NCI-H446 treated with DMSO at 0.1 percent for 48 hours (cell line): ENCODE data around the gene TMEM191B.
"Not testable (repeated sequence)": the region's sequence is repeated elsewhere in the genome, so short reads cannot be mapped to it uniquely, and the experiment has no call there.

Source experiments
- DNase-seq: peaks from one replicate; lab custom pipeline; 2025; lab: John Stamatoyannopoulos, UW

Gene TMEM191B

DNA sequence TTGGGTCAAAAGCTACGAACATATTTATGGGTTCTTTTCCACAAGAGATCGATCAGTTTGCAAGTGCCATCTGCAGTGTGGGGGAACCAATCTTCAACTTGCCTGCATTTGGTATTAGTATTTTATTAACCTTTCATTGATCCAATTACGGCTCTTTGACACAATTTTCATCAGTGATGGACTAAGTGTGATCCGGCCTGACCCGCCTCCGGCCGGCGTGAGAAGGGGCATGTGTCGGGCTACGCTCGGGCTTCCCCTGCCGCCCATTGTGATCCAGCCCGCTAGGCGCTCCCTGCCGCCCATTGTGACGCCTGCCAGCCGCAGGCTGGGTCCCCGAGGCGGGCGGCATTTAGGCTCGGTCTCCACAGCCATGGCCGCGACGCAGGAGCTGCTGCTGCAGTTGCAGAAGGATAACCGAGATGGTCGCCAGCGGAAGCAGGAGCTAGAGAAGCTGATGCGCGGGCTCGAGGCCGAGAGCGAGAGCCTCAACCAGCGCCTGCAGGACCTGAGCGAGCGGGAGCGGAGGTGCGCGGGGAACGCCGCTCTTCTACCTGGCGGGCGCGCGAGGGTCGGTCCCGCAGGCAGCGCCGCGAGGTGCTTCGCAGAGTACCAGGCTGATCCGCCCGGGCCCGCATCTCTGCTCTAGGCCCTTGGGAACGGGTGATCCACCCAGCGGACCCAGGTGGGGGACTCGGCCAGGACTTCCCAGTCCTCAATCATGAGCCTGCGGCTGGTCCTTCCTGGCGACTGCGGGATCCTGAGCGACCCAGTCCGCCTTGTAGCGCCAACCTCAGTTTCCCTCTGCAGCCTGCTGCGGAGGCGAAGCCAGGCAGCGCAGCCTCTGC lies at the start of gene TMEM191B:
Gene TMEM191B (plus strand): TSS at position 51 of the 845 bp plus-strand sequence. CDS start 179 bp downstream, at position 230.
- not testable (repeated sequence) for DNase-seq

DNA sequence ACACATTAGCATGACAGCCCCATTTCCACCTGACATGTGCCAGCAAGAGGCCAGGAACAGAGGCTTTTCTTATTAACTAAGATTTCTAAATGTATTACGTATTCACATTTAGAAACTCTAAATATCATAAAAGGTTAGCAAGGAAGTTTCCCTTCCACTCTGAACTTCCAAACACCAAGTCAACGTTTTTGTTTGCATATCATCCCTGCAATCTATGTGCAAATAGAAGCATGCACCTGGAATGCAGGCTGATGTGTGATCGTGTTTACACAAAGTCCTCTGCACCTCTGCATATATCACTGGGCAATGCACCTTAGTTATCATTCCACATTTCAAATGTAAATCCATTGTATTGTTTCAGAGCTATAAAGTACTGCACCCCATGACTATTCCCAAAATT lies 31.4 kb upstream of the TMEM191B start:
- not testable (repeated sequence) for DNase-seq

DNA sequence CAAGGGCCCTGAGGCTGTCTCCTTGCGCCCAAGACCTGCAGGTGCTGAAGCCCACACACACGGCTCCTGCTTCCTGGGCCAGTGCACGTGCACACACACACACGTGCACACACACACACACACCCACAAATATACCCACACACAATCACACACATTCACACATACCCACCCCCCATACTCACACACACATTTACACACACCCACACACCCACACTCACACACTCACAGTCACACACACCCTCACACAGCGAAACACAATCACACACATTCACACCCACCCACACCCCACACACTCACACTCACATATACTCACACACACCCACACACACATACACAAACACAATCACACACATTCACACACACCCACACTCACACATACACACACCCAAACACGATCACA lies 16.3 kb upstream of the TMEM191B start:
- not testable (repeated sequence) for DNase-seq

DNA sequence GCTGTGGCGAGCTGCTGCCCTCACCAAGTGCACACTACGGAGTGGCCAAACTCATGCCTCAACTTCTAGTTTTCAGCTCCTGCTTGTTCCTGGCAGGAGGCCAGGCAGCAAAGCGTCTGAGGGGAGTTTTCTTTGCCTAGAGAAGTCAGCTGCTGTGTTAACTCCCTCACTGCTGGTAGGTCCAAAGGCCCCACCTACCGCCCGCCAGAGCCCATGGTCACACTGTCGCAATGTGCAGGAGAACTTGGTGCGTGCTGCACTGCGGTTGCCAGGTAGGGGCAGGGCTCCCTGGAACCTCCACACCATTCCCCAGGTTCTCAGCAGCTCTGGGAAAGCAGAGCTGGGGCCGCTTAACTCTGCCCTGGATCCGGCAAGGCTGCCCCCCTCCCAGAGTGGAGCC lies 15.2 kb upstream of the TMEM191B start:
- DNase-seq = not testable (repeated sequence)

DNA sequence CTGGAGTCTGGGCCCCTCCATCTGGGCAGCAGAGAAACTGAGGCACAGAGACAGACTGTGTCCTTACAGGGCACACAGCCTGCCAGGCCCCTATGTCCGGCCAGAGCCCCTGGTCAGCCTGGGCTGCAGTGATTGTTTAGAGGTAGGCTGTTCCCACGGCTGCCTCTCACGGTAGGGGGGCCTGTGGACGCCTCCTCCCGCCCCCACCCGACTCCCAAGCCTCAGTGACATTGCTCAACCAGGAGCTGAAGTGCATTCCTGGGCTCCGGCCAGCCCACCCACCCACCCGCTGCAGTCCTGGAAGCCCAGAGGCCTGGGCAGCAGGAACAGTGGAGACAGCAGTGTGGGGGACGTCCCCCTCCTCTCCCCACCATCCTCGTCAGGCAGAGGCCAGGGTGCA lies 14.1 kb upstream of the TMEM191B start:
- not testable (repeated sequence) for DNase-seq

DNA sequence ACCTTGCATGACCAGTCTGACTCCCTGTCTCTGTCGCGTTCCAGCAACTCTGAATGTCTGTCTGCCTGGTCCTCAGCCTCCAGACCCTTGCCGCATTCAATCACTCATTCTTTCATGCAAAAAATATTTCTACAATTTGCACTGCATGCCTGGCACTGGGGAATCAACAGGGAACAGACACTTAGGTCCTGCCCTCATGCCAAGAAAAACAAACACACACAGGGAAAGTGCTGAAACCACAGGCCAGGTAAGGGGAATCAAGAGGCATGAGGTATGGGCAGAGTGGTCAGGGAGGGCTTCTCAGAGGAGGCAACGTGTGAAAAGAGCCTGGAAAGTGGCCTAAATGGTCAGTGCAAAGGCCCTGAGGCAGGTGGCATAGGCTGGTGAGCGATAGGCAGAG lies 9.5 kb upstream of the TMEM191B start, which contains the start of gene GGTLC3:
Gene GGTLC3 (minus strand): TSS at position 101 of the 400 bp plus-strand sequence. CDS start 264 bp downstream, outside the sequence.
- DNase-seq = not testable (repeated sequence)

DNA sequence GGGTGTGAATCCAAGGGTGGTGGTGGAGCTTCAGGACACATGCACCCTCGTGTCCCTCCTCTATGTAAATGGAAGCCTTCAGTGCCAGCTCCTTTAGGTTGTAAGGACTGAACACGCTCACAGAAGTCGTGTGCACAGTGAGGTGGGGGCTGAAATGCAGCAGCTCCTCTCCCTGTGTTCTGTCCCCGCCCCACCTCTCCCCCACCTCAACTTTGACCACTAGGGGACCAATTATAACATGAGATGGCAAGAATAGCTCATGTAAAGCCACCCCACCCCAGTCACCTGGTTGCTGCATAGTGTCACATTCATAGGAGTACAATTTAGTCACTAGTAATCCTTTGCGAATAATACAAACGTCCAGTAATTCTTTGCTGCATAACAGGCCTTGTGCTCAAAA lies 4.8 kb upstream of the TMEM191B start:
- DNase-seq = not testable (repeated sequence)

DNA sequence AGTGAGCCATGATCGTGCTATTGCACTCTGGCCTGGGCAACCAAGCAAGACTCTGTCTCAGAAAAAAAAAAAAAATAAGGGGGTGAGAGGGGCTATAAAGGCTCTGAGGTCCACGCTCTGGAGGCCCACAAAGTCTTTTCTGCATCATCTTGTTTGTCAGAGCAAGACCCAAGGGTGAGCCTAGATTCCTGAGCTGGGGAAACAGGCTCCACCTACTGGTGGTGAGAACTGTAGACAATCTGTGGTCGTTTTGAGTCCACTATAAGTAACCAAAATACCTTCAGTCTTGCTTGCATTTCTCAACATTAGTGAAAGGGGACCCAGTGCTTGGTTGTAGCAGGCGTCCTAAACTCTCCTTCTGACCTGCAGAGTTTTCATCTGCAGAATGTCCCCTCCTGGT lies 4.3 kb upstream of the TMEM191B start:
- not testable (repeated sequence) for DNase-seq

DNA sequence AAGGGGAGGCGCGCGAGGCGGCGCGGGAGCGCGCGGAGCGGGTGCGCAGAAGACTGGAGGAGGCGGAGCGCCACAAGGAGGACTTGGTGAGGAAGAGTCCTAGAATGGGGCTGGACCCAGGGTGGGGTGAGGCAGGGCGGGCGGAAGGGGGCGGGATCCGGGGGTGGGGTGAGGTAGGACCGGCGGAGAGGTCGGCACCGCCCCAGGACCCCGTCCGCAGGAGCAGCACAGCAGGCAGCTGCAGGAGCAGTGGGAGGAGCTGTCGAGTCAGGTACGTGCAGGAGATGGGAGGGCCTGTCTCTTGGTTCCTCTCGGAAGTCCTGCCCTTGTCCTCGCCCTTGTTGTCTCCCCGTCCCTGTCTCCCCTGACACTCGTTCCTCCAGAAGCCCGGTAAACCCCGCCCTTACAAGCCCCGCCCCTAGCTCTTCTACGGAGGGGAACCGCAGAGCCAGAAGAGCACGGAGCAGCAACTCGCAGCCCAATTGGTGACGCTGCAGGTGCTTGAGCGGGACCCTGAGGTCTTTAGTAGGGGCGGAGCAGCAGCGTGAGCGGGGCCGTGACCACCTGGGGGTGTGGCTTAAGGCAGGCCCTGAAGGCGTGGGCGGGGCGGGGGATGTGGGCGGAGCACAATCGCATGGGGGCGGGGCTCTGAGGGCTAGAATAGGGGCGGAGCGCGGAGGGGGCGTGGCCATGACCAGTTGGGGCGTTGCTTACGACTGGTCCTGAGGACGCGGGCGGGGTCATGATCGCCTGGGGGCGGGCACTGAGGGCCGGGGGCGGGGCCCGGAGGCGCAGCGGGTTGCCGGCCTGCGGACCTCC lies 1.2 kb downstream of the TMEM191B start:
- DNase-seq = not testable (repeated sequence)

DNA sequence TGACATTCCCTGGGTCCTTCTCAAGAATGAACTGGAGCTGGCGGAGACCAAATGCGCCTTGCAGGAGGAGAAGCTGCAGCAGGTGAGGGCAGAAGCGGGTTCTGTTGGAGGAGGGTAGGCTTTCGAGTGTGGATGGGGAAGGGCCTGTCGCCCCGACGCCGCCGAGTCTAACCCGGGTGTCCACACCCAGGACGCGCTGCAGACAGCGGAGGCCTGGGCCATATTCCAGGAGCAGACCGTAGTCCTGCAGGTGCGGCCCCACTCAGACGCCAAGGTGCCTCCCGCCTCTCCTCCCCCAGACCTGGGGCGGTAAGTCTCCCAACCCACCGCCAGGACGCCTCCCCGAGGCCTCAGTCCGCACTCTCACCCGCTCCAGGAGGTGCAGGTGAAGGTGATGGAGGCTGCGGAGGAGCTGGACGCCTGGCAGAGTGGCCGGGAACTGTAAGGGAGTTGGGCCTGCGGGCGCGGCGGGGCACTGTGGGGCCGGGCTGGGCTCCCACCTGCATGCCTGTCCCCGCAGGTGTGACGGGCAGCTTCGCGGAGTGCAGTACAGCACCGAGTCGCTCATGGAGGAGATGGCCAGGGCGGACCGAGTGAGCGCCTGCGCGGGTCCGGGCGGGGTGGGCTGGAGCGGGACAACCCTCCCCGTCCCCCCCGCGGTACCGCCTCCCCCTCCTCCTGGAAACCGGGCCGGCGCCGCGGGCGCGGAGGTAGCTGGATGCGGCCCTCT lies 2.0 kb downstream of the TMEM191B start:
- DNase-seq = not testable (repeated sequence)

DNA sequence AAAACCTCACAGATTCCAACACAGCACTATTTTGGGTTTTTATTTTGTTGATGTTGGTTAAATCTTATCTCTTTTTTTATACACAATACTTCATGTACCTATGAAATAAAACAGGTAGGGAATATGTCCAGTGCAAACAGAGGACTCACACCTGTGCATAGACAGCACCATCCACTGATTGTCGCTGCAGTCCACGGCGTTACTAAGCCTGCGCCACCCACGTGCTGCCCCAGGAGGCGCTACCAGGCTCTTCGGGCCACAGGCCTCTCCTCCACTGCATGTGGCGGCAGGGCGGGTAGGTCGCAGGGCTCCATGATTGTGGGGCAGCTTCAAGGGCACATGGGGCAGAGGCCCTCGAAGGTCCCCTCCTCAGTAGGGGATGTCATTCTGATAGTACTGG lies 6.0 kb downstream of the TMEM191B start:
- DNase-seq = not testable (repeated sequence)

DNA sequence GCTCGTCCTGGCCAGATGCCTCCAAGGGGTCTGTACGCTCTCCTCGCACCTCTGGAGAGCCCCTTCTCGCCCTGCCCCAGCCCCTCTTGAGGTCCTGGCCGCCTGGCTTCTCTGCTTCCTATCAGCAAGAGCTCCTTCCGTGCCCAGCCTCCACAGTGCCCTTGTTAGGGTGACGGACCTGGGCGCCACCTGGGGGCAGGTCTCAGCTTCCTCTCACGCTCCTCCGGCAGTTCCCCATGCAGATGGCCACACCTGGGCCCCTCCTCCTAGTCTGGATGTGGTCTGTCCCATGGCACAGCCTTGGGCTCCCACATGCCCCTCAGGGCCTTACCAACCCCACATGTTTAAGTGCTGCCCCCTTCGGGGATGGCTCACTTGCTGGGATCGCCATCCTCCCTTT lies 6.7 kb downstream of the TMEM191B start:
- DNase-seq = not testable (repeated sequence)

DNA sequence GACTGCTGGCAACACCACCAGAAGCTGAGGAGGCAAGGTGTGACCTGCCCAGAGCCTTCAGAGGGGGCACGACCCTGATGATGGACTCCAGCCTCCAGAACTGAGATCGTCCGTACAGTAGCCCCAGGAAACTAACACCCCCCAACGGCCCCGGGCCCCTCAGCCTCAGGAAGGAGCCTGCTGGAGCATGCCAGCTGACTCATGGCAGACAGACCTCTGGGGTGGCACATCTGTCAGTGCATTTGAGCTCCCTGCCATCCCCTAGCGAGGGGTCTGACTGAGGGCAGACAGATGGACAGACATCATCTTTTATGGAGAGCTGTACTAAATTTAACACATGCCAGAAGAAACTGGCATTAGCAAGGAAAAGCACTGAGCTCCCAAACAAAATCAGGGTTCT lies 12.4 kb downstream of the TMEM191B start:
- not testable (repeated sequence) for DNase-seq

DNA sequence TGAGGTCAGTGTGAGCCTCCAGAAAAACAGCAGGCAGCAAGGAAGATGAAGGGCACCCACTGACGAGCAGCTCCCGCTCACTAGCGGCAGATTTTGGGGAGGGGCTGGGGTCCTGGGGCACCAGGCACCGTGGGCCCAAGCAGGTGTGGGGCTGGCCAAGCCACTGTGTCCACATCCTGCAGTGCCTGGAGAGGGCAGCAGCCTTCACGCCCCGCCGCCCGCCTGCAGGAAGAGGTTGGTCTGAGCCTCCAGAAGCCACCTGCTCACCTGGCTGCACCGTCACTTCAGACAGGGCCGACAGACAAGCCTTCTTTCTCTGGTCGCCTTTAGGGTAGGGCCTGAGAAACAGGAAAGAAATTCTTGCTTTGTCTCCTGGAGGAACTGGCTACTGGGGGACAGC lies 15.8 kb downstream of the TMEM191B start:
- DNase-seq = not testable (repeated sequence)

DNA sequence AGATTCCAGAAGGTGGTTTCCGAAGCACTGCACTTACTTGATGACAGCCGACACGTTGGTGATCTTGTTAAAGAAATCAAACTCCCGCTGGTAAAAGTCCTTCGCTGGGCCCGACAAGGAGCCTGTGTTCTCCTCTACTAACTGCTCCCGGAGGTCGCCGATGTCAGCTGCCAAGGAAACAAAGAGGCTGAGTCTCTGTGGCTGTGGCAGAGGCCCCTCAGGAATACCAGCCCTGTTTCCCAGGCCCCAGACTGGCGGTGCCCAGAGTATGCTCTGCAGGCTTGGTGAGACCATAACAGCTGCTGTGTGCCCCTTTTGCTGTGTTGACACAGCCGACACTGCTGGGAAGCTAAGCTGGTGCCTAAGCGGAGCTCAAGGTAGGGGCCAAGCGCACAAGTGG lies 17.0 kb downstream of the TMEM191B start:
- DNase-seq = not testable (repeated sequence)

DNA sequence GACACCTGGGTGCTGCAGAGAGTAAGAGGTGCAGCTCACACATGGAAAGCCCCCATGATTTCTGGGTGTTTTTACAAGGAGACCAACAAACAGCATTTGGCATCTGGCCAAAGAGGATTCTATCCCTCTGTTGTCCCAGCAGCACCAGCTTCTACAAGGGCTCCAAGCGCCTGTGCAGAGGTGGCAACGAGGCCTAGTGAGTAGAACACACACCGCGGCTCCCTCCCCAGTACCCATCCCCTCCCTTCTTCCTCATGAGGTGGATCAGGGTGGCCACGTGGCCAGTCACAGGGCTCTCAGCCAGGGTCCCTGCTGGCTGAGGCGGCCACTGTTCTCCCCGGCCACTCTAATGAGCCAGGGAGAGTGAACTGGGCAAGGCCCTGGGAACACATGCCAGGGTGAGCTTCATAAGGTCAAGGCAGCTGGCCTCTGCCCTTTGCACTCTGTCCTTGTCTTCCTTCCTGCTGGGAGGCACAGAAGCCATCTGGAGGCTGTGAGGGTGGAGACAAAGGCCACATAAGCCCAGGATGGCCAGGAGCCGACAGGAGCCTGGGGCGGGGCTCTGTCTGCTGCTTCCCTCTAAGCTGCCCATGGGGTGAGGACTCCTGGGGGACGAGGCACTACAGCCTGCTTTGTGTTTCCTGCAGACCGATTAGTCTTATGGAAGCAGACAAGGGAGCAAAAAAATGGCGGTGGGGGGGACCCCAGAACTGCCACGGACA lies 22.0 kb downstream of the TMEM191B start:
- not testable (repeated sequence) for DNase-seq

DNA sequence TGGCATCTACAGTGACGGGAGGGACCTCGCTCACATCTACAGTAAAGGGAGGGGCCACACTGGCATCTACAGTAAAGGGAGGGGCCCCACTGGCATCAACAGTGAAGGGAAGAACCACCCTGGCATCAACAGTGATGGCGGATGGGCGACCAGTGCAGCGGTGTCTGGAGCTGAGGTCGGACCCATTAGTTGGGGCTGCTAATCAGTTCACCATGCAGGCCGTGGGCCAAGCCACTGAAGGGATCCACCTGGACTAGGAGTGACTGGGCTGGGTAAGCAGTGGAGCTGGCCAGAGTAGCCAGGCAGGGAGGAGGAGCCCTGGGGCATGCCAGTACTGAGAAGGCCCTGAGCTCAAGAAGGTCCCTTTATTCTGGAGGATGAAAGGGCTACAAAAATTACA lies 23.4 kb downstream of the TMEM191B start:
- DNase-seq = not testable (repeated sequence)

DNA sequence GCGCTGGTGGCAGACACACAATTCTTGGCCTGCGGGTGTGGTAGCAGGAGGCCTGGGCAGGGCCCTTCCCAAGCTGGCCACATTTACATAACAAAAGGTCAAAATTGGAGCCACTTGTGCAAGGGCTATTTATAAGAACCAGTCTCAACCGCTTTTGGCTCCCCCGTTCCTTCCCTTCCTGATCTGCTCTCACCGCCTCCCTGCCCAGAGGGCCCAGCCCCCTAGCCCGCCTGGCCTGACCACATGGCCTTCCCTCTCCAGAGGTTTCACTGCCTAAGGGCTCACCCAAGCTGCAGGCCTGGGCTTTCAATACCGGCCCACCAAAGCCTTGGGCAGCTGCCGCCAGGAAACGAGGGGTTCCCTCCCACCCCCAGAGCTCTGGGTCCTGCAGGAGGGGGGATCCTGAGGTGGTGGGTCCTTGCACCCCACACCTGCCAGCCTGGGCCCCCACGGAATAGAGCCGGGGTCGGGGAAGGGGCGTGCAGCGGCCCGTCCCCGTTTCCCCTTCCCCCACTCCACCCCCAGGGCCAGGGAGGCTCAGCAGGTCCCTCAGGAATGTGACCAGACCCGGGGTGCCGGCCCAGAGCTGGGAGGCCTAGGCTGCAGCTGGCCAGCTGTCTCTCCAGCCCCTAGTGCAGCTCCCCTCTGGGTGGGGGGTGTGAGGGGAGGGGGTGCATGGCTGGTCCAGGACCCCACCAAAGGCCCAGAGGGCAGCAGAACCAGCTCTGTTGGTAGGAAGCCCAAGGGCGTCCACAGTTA lies 25.4 kb downstream of the TMEM191B start:
- DNase-seq = not testable (repeated sequence)

DNA sequence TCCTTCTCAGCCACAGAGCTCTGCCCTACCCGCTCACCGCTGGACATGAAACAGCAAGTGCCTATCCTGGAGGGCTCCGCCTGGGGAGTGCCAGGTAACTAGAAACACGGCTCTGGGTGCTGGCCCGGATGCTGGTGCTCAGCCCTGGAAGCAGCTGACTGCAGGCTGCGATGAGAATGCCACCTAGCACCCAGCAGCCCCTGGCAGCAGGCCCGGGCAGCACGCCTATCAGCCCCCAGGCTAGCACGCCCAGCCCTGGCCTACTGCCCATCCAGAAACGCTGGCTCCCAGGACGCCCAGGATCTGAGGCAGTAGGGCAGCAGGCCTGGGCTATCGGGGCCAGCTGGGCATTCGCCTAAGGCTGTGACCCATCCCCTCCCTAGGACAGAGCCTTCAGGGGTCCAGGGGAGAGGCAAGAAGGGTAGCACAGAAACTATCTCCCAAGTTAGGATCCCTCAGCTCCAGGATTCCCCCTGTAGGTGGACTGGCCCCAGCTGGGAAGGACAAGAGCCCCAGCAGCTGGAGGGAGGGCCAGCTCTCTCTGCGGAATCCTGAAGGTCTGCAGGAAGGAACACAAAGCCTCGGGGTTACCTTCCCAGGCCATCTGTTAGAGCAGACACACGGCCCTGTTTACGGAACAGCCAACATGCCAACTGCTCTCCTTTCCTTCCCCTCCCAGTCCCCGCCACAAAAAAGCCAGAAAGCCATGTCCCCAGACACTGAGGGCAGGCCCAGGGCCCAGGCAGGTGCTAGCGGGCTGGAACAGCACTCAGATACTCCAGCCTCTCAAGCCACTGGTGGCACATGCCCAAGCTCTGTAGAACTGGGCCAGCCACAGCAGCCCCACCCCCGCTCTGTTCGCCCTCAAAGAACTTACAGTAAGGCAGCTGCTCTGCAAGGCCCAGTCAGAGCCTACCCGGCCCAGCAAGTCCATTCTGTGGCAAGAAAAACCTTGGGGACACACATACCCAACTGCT lies 27.0 kb downstream of the TMEM191B start:
- DNase-seq = not testable (repeated sequence)
